Endothelial cell of umbilical vein (primary cell): ENCODE measurements around the gene SSC5D. TPM values are rescaled to one million over a fixed set of nuclear protein-coding genes. Genes with fewer than 3 reads are reported as not detected.

Experiments used
- BruUV-seq: library from RNA; stranded (reverse); fragments of 400-500 nt; replicated peaks from 2 replicates; lab custom pipeline; 2021; lab: Mats Ljungman, UMichigan
- CTCF ChIA-PET: fragments of 300-600, 350-600 bp; sonication (Branson Sonifier 250); formaldehyde crosslinking; loops from one replicate; lab custom pipeline; 2021; ENCODE audit warnings: antibody characterized with exemption, inconsistent platforms; lab: Charles Lee
- POLR2A ChIA-PET: fragments of 300-600, 350-600 bp; sonication (Branson Sonifier 250); formaldehyde crosslinking; loops from one replicate; lab custom pipeline; 2021; ENCODE audit warnings: antibody characterized with exemption, inconsistent platforms; lab: Charles Lee
- DNase-seq: peaks from one replicate; pipeline ENCODE4 v3.0.0-alpha.2; 2011; ENCODE audit warnings: low read depth, low spot score
- FAIRE-seq: peaks from 2 replicates; lab custom pipeline; 2011; peaks lifted over from hg19 to GRCh38; lab: Jason Lieb, UNC
- H2AFZ ChIP-seq: 2 replicates; pipeline ENCODE4 v1.6.0; 2012; ENCODE audit warnings: low read depth, low read length, control low read depth, inconsistent platforms
- H3K27ac ChIP-seq: 2 replicates; pipeline ENCODE4 v1.5.1; 2011; ENCODE audit warnings: low read depth, mild to moderate bottlenecking, control low read depth, low read length, moderate library complexity; ENCODE audit not compliant: insufficient read depth
- H3K27me3 ChIP-seq, 2 experiments: 2 replicates each; pipeline versions ENCODE4 v1.6.0 to v1.6.1; 2011; ENCODE audit warnings: low read length in 2 of 2, mixed read lengths in 1 of 2; ENCODE audit not compliant: control insufficient read depth in 2 of 2, insufficient read depth in 2 of 2
- H3K36me3 ChIP-seq, 2 experiments: 2 replicates in 1 of 2; 3 replicates in 1 of 2; pipeline ENCODE4 v1.5.1; 2011; ENCODE audit warnings: low read length in 2 of 2, mild to moderate bottlenecking in 1 of 2, moderate library complexity in 1 of 2; ENCODE audit not compliant: control insufficient read depth in 2 of 2, insufficient read depth in 2 of 2; ENCODE audit errors: extremely low read depth in 1 of 2
- H3K4me1 ChIP-seq: 3 replicates; pipeline ENCODE4 v1.5.1; 2011; ENCODE audit warnings: mild to moderate bottlenecking, low read length; ENCODE audit not compliant: control insufficient read depth, insufficient read depth; ENCODE audit errors: extremely low read depth
- H3K4me2 ChIP-seq: 2 replicates; pipeline ENCODE4 v1.6.1; 2011; ENCODE audit warnings: low read length, control low read depth, mixed read lengths; ENCODE audit not compliant: insufficient read depth
- H3K4me3 ChIP-seq, 3 experiments: fragments of 200-600 bp in 1 of 3; sonication (generic), shearing (Covaris generic) in 1 of 3; replicated peaks in 1 of 3; 2 replicates each; pipeline ENCODE4 v1.5.1; 2011 to 2016; ENCODE audit warnings: control low read depth in 3 of 3, low read length in 3 of 3, mild to moderate bottlenecking in 2 of 3, inconsistent platforms in 1 of 3, low read depth in 1 of 3, moderate library complexity in 1 of 3; ENCODE audit not compliant: insufficient read depth in 1 of 3
- H3K79me2 ChIP-seq: 2 replicates; pipeline ENCODE4 v1.6.0; 2012; ENCODE audit warnings: low read length, inconsistent platforms; ENCODE audit not compliant: control insufficient read depth, insufficient read depth
- H3K9ac ChIP-seq: replicated peaks from 2 replicates; pipeline ENCODE3; 2011; ENCODE audit warnings: low read length, control low read depth; ENCODE audit not compliant: insufficient read depth; ENCODE audit errors: extremely low read depth
- H3K9me1 ChIP-seq: replicated peaks from 3 replicates; pipeline ENCODE4 v1.6.0; 2011; ENCODE audit warnings: mild to moderate bottlenecking, low read length; ENCODE audit not compliant: control insufficient read depth, insufficient read depth; ENCODE audit errors: extremely low read depth
- H3K9me3 ChIP-seq: replicated peaks from 2 replicates; pipeline ENCODE4 v1.5.1; 2012; ENCODE audit warnings: low read length, inconsistent platforms; ENCODE audit not compliant: control insufficient read depth, insufficient read depth
- H4K20me1 ChIP-seq: replicated peaks from 2 replicates; pipeline ENCODE3; 2011; ENCODE audit warnings: mild to moderate bottlenecking, low read length; ENCODE audit not compliant: control insufficient read depth, insufficient read depth; ENCODE audit errors: extremely low read depth
- CTCF ChIP-seq, 2 donors: IDR thresholded peaks; 1 replicate in 1 of 2; 2 replicates in 1 of 2; pipeline ENCODE4 v1.5.1; 2011; ENCODE audit warnings: low read length in 2 of 2, mild to moderate bottlenecking in 2 of 2, moderate library complexity in 2 of 2, control low read depth in 1 of 2, inconsistent platforms in 1 of 2, low read depth in 1 of 2; ENCODE audit not compliant: insufficient read depth in 1 of 2; ENCODE audit errors: extremely low read depth in 1 of 2
- EZH2 ChIP-seq: IDR thresholded peaks from 2 replicates; pipeline ENCODE4 v1.6.1; 2012; ENCODE audit warnings: borderline replicate concordance, low read depth, mild to moderate bottlenecking, moderate library complexity, low read length, inconsistent platforms; ENCODE audit not compliant: severe bottlenecking
- FOS ChIP-seq: IDR thresholded peaks from 2 replicates; pipeline ENCODE4 v1.6.1; 2011; ENCODE audit warnings: mild to moderate bottlenecking, low read length, moderate library complexity, borderline replicate concordance; ENCODE audit not compliant: insufficient read depth
- GATA2 ChIP-seq: IDR thresholded peaks from 2 replicates; pipeline ENCODE4 v1.7.0; 2011; ENCODE audit warnings: low read depth, mild to moderate bottlenecking, moderate library complexity, mixed read lengths, low read length; ENCODE audit not compliant: insufficient read length, insufficient read depth
- JUN ChIP-seq: IDR thresholded peaks from 2 replicates; pipeline ENCODE4 v1.6.1; 2011; ENCODE audit warnings: borderline replicate concordance, low read depth; ENCODE audit not compliant: insufficient read length, insufficient read depth
- MYC ChIP-seq: IDR thresholded peaks from one replicate; pipeline ENCODE4 v1.6.1; 2011; ENCODE audit warnings: mild to moderate bottlenecking, low read depth, low read length
- POLR2AphosphoS5 ChIP-seq: IDR thresholded peaks from 2 replicates; pipeline ENCODE4 v1.6.1; 2012; ENCODE audit warnings: low read depth, mild to moderate bottlenecking, control low read depth, low read length, moderate library complexity; ENCODE audit not compliant: insufficient read depth
- dilution Hi-C: fragments of 300-500 bp; cut with MboI; formaldehyde crosslinking; loops from one replicate; pipeline ENCODE4 v1.15.0; 2019; ENCODE audit warnings: low sequenced_read_pairs; ENCODE audit not compliant: extremely low pct_ligation_motif_present
- intact Hi-C: fragments of 100-400 bp; cut with micrococcal nuclease; formaldehyde crosslinking; loops from one replicate; pipeline ENCODE4 v1.10.0; 2022
- polyA plus RNA-seq, 4 experiments: library from polyadenylated mRNA; depleted of rRNA in 3 of 4; stranded (reverse) in 3 of 4; unstranded in 1 of 4; fragments of >200 nt; gene quantifications; 2 replicates each; pipeline versions ENCODE4 v1.2.1 to v1.2.3, GENCODE V29; 2011 to 2012; ENCODE audit warnings: missing spikeins in 1 of 4
- total RNA-seq: library from RNA; stranded (reverse); gene quantifications from 2 replicates; pipeline ENCODE4 v1.2.3, GENCODE V29; 2021

The SSC5D gene
- total and polyA plus RNA-seq, 2 donors (not counting 3 experiments of a cell fraction or from before 2014, with no cell fraction given), result 0.47 to 1.3 TPM

GRCh38 chr19:55537741-55538111, 49.5 kb downstream of the SSC5D start:
- no peak overlapping the region for H3K9ac ChIP-seq
- H3K4me1 ChIP-seq, result no peaks in the 10 kb centered on the region
- H3K9me3 ChIP-seq, result no peaks in the 10 kb centered on the region
- DNase-seq (no peak), FAIRE-seq (no peak)
- no peaks in the 10 kb centered on the region for H4K20me1 ChIP-seq
- dilution Hi-C loops, result no loop called here
- no peaks in the 10 kb centered on the region for H3K27me3 ChIP-seq
- no peaks in the 10 kb centered on the region for H3K79me2 ChIP-seq
- no peak overlapping the region for H3K27ac ChIP-seq
- no peak overlapping the region for H3K4me2 ChIP-seq
- intact Hi-C loops, result loop anchor here (1.0 kb wide), 1 partner anchor 20 kb away; no protein-coding TSS in a partner anchor
- H3K4me3 ChIP-seq, result no peak overlapping the region
- POLR2A ChIA-PET, result no interaction called here
- no peaks in the 10 kb centered on the region for H3K36me3 ChIP-seq
- no TSS peak for BruUV-seq
- no peaks in the 10 kb centered on the region for H3K9me1 ChIP-seq
- CTCF ChIA-PET, result no interaction called here
- no peak for TF ChIP-seq MYC
- no peak for TF ChIP-seq POLR2AphosphoS5
- no peak for TF ChIP-seq FOS
- TF ChIP-seq JUN, result no peak
- no peak for TF ChIP-seq EZH2
- TF ChIP-seq GATA2, result no peak
- TF ChIP-seq CTCF (IDR thresholded peaks at IDR 0.05; ENCODE audit: extremely low read depth in 1 of 2, insufficient read depth in 1 of 2, low read depth in 1 of 2, low read length in 2 of 2), result no peak
- no peak overlapping the region for H2AFZ ChIP-seq
